ENCODE data around the gene TOP1. TPM values are rescaled to one million over a fixed set of nuclear protein-coding genes. Genes with fewer than 3 reads are reported as not detected.

Gene TOP1
- total and polyA plus RNA-seq, 2 donors from 2014 or later: 23.4 to 49.9 TPM

DNA sequence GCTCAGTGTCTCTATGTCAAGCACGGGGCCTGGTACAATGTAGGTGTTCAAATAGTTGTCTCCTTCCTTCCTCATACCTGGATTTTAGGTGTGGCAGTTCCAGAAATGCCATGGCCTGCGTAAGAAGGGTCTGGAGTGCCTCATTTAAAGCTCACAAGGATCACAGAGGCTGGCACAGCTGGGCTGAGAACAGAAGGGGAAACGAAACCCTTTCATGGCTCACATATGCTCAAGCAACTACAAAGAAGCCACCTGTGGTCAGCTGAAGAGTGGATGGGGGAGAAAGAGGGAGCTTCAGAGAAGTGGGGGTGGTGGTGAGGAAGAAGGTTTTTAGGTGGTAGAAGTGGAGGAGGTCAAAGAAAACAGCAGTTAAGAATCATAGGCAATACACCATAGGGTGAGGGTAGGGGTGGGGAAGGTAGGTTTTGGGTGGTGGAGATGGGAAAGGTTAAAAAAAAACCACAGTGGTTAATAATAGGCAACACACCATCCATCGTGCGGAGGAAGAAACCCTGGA, 17.0 kb upstream of the TOP1 start:
- intact Hi-C loops (cut with DNase I): no loop called here
- Histone ChIP-seq H3K9me3 (ENCODE audit: control insufficient read depth in 2 of 3, insufficient read depth in 1 of 3, low read length in 3 of 3) (no peaks in the 10 kb centered on the region), H3K4me1 (ENCODE audit: control insufficient read depth in 2 of 3, insufficient read depth in 2 of 3, low read depth in 1 of 3, low read length in 3 of 3) (no peaks in the 10 kb centered on the region), H3K4me3 (ENCODE audit: low read length in 3 of 3) (no peak overlapping the region), H3K36me3 (ENCODE audit: control insufficient read depth in 2 of 3, insufficient read depth in 3 of 3, low read length in 3 of 3) (no peaks in the 10 kb centered on the region), H3K27me3 (ENCODE audit: control insufficient read depth, insufficient read depth, low read length) (no peaks in the 10 kb centered on the region), H3K9ac (ENCODE audit: low read length in 3 of 3) (no peak overlapping the region), H3K27ac (ENCODE audit: low read depth in 2 of 2, low read length in 2 of 2) (no peak overlapping the region)
- FAIRE-seq (no peak), DNase-seq (no peak)
- TF ChIP-seq, protein P1, sequence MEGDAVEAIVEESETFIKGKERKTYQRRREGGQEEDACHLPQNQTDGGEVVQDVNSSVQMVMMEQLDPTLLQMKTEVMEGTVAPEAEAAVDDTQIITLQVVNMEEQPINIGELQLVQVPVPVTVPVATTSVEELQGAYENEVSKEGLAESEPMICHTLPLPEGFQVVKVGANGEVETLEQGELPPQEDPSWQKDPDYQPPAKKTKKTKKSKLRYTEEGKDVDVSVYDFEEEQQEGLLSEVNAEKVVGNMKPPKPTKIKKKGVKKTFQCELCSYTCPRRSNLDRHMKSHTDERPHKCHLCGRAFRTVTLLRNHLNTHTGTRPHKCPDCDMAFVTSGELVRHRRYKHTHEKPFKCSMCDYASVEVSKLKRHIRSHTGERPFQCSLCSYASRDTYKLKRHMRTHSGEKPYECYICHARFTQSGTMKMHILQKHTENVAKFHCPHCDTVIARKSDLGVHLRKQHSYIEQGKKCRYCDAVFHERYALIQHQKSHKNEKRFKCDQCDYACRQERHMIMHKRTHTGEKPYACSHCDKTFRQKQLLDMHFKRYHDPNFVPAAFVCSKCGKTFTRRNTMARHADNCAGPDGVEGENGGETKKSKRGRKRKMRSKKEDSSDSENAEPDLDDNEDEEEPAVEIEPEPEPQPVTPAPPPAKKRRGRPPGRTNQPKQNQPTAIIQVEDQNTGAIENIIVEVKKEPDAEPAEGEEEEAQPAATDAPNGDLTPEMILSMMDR (IDR thresholded peaks at IDR 0.05; ENCODE audit: borderline replicate concordance, extremely low read depth, insufficient read depth): no peak

DNA sequence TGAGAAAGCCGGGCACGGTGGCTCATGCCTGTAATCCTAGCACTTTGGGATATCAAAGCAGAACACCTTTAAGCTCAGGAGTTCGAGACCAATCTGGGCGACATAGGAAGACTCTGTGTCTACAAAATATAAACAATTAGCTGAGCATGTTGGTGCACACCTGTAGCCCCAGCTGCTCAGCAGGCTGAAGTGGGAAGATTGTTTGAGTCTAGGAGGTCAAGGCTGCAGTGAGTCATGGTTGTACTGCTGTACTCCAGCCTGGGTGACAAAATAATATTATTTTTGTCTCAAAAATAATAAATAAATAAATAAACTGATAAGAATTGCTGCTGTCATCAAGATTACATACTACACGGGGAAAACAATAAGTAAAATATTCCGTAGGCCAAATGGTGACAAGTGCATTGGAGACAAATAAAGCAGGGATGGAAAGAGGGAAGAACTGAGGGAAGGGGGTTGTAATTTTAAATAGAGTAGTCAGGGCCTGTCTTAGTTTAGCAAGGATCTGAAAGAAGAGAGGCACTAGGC, 14.0 kb upstream of the TOP1 start:
- intact Hi-C loops (cut with DNase I): no loop called here
- H3K27ac ChIP-seq (ENCODE audit: low read depth in 2 of 2, low read length in 2 of 2): no peak overlapping the region
- no peaks in the 10 kb centered on the region for H3K27me3 ChIP-seq (ENCODE audit: control insufficient read depth, insufficient read depth, low read length)
- DNase-seq: no peak
- no peak for FAIRE-seq
- H3K4me3 ChIP-seq (ENCODE audit: low read length in 3 of 3): no peak overlapping the region
- H3K4me1 ChIP-seq (ENCODE audit: control insufficient read depth in 2 of 3, insufficient read depth in 2 of 3, low read depth in 1 of 3, low read length in 3 of 3): no peaks in the 10 kb centered on the region
- H3K36me3 ChIP-seq (ENCODE audit: control insufficient read depth in 2 of 3, insufficient read depth in 3 of 3, low read length in 3 of 3): no peaks in the 10 kb centered on the region
- H3K9ac ChIP-seq (ENCODE audit: low read length in 3 of 3): no peak overlapping the region
- no peaks in the 10 kb centered on the region for H3K9me3 ChIP-seq (ENCODE audit: control insufficient read depth in 2 of 3, insufficient read depth in 1 of 3, low read length in 3 of 3)
- TF ChIP-seq, protein P1 (IDR thresholded peaks at IDR 0.05; ENCODE audit: borderline replicate concordance, extremely low read depth, insufficient read depth): no peak

DNA sequence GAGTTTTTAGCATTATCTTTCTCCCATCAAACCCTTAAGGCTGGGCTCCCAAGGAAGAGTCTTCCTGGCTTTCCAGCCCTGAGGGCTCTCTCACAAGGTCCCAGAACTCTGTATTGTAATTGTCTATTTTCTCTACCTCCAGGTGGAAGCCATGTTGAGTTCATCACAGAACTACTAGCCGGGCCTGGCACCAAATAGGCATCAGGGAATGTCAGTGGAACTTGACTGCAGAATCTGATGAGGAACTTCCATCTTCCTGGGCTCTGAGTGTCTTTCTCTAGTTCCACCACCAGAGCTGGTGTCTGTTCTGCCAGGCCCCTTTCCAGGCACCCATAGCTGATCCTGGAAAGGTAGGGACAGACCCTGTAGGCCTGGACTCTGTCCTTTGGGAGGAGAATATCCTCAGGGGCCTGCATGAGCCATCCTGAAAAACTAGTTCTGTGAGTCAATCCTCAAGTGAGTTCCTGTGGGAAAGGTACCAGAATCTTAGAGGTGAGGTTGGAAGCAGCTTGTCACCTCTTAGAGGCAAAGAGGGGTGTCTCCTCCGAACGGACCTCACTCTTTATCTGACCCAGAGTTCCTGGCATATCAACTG, 11.1 kb upstream of the TOP1 start:
- Histone ChIP-seq H3K4me1 (ENCODE audit: control insufficient read depth in 2 of 3, insufficient read depth in 2 of 3, low read depth in 1 of 3, low read length in 3 of 3) (no peaks in the 10 kb centered on the region), H3K27me3 (ENCODE audit: control insufficient read depth, insufficient read depth, low read length) (no peaks in the 10 kb centered on the region), H3K4me3 (ENCODE audit: low read length in 3 of 3) (no peak overlapping the region), H3K27ac (ENCODE audit: low read depth in 2 of 2, low read length in 2 of 2) (no peak overlapping the region), H3K9ac (ENCODE audit: low read length in 3 of 3) (no peak overlapping the region), H3K36me3 (ENCODE audit: control insufficient read depth in 2 of 3, insufficient read depth in 3 of 3, low read length in 3 of 3) (no peaks in the 10 kb centered on the region), H3K9me3 (ENCODE audit: control insufficient read depth in 2 of 3, insufficient read depth in 1 of 3, low read length in 3 of 3) (no peaks in the 10 kb centered on the region)
- FAIRE-seq (no peak), DNase-seq (no peak)
- intact Hi-C loops (cut with DNase I): no loop called here
- TF ChIP-seq, protein P1 (IDR thresholded peaks at IDR 0.05; ENCODE audit: borderline replicate concordance, extremely low read depth, insufficient read depth): no peak
